GM12875 (cell line): Measurements from ENCODE around the gene ZNF175.
A peak's percentile ranks its signal among the peaks of the same experiment; 100 is the strongest.

Experiments
- H3K4me3 ChIP-seq: one replicate; pipeline ENCODE4 v1.5.1; 2011; ENCODE audit warnings: low read depth, low read length, control low read depth
- TF ChIP-seq, protein P1 (sequence below): IDR thresholded peaks from 2 replicates; pipeline ENCODE4 v1.5.1; 2011; ENCODE audit warnings: low read depth, mild to moderate bottlenecking, control low read depth, inconsistent platforms, low read length, moderate library complexity, borderline replicate concordance; ENCODE audit not compliant: insufficient read depth

ZNF175 gene

DNA sequence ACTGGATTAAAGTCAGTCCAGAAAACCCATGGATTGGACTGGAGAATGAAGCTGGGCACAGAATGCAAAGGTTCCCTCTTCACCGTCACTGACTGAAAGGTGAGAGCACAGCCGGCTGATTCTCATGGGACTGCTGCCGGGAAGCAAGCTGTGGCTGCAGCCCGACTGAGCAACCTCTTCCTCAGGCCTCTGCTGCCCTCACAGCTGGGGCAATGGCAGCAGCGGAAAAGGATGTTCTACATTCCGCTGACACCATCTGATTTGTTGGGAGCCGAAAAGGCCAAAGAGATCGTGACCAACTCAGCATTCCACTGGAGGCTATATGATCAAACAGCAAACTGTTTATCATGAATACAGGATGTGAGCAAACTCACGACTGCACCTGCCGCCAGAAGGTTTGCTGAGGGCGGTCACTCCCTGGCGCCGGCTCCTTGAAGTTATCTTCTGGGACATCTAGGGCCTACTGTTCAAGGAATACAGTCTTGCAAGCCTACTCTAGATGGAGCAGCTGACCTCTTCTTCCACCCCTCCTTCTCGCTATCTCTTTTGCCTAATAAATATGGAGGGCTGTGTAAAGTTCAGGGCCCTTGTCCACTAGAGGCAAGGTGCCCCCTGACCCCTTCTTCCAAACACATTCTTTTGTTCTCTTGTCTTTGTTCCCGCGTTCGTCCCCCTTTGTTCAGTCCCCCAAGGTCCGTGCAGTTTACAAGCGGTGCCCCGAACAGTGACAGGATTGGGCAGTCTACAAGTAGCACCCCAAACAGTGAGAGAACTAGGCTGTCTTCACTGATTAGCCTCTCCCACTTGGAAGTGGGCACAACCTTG lies 20.0 kb upstream of the ZNF175 start:
- TF ChIP-seq, protein P1, sequence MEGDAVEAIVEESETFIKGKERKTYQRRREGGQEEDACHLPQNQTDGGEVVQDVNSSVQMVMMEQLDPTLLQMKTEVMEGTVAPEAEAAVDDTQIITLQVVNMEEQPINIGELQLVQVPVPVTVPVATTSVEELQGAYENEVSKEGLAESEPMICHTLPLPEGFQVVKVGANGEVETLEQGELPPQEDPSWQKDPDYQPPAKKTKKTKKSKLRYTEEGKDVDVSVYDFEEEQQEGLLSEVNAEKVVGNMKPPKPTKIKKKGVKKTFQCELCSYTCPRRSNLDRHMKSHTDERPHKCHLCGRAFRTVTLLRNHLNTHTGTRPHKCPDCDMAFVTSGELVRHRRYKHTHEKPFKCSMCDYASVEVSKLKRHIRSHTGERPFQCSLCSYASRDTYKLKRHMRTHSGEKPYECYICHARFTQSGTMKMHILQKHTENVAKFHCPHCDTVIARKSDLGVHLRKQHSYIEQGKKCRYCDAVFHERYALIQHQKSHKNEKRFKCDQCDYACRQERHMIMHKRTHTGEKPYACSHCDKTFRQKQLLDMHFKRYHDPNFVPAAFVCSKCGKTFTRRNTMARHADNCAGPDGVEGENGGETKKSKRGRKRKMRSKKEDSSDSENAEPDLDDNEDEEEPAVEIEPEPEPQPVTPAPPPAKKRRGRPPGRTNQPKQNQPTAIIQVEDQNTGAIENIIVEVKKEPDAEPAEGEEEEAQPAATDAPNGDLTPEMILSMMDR = no peak
- peak overlapping the region; percentile 44 for H3K4me3 ChIP-seq

DNA sequence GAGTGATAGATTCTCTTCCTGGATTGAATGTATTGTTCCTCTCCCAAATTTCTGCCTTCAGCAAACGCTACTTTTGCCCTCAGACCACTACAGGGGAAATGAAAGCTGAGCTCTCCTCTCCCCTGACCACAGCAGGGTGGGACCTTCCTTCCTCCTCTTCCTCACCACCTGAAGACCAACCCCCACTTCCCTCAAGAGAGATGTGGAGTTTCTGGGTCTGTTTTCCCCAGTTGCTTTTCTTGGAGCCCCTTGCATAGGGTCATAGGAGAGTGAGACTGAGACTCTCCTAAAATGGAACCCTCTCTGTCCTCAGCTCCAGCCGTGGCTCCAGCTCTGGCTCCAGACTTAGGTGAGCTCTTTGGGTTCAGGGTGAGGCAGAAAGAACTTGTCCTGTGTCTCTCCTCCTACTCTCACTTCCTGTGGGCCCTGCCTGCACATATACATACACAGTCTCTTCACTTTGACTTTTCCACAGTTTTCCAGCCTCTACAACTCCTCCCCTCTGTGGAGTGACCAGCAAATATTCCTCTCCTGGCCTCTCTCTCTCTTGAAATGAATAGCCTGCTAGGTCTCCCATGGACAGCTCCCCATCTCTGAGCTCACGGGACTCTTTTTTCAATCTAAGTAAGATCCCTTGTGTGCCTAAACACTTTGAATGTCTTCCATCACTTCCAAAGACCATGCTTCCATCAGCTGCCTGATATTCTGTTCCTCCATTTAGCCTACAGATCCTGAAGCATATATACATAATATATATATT lies 19.2 kb upstream of the ZNF175 start:
- H3K4me3 ChIP-seq = peak overlapping the region; percentile 44
- TF ChIP-seq, protein P1 = no peak

- TF ChIP-seq, protein P1 = no peak
- no peak overlapping the region for H3K4me3 ChIP-seq
Measured at GRCh38 chr19:51552608-51552995, 18.5 kb upstream of the ZNF175 start.

DNA sequence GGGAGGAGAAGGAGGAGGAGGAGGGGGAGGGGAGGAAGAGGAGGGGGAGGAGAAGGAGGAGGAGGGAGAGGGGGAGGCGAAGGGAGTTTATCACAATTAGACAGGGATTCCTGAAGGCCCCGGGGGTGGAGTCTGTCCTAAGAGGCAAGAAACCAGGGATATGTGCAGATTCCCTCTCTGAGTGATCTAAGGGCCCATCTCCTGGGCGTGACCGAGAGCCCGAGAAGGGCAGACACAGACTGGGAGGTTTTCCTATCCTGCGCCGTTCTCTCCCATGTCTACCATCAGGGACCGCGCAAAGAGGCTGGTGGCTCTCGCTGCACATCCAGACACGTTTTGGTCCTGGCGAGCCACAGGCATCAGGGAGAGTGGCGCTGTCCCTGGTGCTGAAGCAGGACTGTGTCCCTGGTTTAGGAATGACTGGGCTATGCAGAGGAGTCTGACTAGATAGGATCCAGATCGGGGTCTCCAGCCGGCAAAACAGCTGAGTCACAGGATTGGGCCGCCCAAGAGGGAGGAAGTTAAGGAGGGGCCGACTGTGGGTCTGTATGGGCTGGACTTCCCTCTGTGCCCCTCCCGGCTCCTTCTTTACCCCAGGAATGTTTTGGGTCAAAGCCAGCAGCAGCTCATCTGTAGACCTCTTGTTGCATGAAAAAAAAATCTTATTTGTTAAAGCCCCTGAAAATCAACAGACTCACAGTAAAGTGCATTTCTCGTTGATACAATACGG lies 17.9 kb upstream of the ZNF175 start:
- H3K4me3 ChIP-seq = no peak overlapping the region
- TF ChIP-seq, protein P1 = no peak

- no peak overlapping the region for H3K4me3 ChIP-seq
- TF ChIP-seq, protein P1 = no peak
Measured at GRCh38 chr19:51559240-51559639, 11.8 kb upstream of the ZNF175 start.

DNA sequence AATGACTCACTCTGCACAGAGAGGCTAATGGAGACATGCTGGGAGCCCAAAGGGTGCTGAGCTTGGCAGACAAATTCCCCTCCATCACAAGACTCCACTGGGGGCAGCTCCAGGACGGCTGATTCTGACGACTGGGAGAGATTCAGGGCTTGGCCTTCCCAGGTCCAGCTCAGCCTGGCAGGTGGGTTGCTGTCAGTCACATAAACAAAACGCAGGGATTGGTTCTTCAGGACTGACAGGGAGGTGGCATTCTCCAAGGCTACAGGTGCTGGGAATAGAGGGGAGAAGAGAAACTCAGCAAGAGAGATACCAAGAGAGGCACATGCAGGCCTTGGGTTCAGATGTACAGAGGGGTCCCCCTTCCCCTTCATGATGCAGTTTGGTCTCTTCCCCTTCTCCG lies 10.7 kb upstream of the ZNF175 start:
- H3K4me3 ChIP-seq = no peak overlapping the region
- TF ChIP-seq, protein P1 = no peak
